ENCODE measurements around the gene FASTK.

FASTK gene

DNA sequence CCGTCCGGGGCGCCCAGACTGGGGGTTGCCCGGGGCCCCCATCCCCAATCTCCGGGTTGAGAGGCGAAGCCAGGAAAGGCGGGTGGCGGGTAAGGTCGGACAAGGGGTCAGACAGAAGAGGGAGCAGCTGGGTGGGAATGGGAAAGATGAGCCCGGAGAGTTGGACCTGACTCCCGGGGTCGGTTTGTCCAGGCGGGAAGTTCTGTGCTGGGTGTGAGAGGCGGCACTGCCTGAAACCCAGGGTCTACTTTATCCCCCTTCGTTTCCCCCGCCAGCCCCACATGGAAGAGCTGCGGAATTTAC is 20.5 kb downstream of the FASTK start:
- TF ChIP-seq, protein P1, sequence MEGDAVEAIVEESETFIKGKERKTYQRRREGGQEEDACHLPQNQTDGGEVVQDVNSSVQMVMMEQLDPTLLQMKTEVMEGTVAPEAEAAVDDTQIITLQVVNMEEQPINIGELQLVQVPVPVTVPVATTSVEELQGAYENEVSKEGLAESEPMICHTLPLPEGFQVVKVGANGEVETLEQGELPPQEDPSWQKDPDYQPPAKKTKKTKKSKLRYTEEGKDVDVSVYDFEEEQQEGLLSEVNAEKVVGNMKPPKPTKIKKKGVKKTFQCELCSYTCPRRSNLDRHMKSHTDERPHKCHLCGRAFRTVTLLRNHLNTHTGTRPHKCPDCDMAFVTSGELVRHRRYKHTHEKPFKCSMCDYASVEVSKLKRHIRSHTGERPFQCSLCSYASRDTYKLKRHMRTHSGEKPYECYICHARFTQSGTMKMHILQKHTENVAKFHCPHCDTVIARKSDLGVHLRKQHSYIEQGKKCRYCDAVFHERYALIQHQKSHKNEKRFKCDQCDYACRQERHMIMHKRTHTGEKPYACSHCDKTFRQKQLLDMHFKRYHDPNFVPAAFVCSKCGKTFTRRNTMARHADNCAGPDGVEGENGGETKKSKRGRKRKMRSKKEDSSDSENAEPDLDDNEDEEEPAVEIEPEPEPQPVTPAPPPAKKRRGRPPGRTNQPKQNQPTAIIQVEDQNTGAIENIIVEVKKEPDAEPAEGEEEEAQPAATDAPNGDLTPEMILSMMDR (IDR thresholded peaks at IDR 0.05; ENCODE audit: control insufficient read depth, extremely low read depth, insufficient read depth), result no peak
- no peak for DNase-seq (ENCODE audit: low read depth)
- peak overlapping the region; percentile 90 for H3K4me3 ChIP-seq (ENCODE audit: low read depth, low read length)

DNA sequence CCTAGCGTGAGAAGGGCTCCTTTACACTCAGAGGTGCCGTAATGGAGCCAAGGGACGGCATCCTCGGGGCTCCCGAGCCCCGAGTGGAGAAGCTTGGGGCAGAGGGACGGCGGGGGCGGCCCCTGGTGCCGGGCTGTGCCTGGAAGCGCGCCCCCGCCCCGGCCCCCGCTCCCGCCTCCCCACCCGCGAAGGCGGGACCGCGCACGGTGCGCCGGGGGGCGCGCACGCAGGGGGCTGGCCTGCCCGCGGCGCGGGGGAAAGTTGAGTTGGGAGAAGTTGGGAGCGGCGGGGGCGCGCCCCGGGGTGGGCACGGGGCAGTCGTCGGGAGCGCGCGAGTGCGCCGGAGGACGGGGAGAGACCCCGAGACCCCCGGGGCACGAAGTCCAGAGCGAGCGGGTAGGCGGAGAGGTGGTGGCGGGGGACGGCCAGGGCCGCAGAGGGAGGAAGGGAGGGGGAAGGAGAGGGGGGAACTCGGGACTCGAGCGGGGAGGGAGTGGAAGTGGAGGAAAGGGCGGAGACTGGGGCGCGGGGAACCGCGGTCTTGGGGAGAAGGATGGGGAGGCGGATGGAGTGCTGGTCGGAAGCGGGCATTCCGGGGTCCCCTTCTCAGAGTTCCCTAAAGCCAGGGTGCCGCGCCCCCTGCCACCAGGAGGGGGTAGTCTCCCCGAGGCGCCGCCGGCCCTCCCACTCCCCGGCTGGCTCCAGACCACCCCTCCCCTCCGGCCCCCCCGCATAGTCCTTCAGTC is 21.1 kb downstream of the FASTK start, which contains the start of gene SLC4A2:
Gene SLC4A2, plus strand, starts transcription at position 223 of the 746 bp plus-strand sequence. CDS start 2,399 bp downstream, outside the sequence.
- peak within 1 kb of the TSS; percentile 90 for H3K4me3 ChIP-seq (ENCODE audit: low read depth, low read length)
- DNase-seq (ENCODE audit: low read depth), result no peak
- TF ChIP-seq, protein P1 (IDR thresholded peaks at IDR 0.05; ENCODE audit: control insufficient read depth, extremely low read depth, insufficient read depth), result peak; percentile 29; the same call in 1 of the 2 replicates

DNA sequence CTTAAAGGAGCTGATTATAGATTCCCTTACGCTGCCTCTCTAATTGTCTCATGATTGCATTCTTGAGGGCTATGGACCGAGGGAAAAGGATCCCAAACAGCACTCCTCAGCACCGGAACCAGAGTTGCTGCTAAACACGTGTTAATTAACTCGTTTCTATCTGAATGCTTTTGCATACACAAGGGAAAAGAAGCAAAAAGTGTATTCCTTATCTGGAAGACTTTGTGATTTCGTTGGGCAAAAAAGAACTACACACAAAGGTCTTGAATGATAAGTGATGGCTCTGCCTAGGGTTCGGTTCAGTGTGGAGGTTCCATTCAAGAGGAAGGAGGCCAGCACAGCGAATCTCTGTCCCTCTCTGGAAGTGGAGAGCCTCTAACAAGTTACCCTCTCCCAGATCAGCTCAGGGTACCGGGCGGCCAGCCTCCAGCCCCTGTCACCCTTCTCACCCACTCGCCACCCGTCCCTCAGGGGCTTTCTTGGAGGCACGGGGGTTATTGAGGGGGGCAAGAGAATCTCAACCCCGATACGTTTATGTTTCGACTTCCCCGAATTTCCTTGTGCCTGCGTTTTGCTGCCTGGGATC is 21.7 kb downstream of the FASTK start:
- DNase-seq (ENCODE audit: low read depth), result no peak
- TF ChIP-seq, protein P1 (IDR thresholded peaks at IDR 0.05; ENCODE audit: control insufficient read depth, extremely low read depth, insufficient read depth), result no peak
- peak overlapping the region; percentile 90 for H3K4me3 ChIP-seq (ENCODE audit: low read depth, low read length)

DNA sequence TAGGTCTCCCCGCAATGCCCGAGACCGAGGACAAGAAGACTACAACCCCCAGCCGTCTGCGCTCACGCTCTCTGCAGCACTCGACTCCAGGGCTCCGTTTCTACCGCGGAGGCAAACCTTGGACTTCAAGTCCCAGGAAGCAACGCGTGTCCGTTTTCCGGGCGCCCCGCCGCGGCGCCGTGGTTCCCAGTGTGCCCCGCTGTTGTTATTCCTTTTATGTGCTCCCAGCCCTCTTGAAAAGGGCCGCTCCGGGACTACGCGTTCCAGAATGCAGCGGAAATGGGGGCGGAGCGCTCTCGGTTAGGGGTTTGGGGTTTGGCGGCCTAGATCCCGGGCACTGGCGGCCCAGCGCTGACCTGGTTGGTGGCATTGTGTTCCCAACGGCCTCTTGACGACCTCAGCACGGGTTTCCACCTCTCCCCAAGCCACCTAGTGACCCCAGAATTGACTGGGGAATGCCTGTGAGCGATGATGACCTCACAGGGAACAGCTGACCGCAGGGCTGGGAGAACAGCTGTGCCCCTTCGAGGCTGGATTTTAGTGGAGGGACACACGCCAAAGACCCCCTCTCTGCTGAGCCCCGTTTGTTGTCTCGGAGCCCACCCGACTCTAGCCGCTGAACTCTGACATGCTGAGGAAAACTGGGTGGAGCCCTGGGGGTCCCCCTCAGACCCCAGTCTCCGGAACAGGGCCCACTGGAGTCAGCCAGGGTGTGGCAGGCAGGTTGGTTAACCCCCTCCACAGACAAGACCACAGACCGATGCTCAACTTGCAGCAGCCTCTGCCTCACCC is 22.4 kb downstream of the FASTK start:
- peak overlapping the region; percentile 90 for H3K4me3 ChIP-seq (ENCODE audit: low read depth, low read length)
- TF ChIP-seq, protein P1 (IDR thresholded peaks at IDR 0.05; ENCODE audit: control insufficient read depth, extremely low read depth, insufficient read depth), result no peak
- peak; percentile 100 for DNase-seq (ENCODE audit: low read depth)

DNA sequence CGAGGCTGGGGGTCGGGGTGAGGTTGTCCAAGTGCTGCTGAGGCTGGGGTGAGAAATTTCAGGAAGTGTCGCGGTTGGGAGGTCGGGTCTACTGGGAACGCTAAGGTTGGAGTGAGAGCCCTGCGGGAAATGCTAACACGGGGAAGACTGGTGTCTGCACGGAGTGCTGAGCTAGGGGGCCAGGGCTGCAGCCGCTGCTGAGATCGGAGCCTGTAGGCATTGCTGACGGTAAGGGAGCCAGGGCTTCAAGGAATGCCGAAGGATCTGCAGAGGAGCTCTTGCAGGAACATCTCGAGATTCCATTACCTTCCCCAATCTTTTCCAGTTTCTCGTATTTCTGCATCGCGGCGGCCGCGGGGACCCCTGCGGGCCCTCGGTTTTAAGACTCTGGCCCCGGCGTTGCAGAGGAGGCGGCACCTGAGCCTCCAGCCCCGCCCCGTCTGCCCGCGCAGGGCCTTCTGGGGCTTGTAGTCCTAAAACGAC is 23.1 kb downstream of the FASTK start, which contains the start of gene CDK5:
Gene CDK5, minus strand, starts transcription at position 392 of the 483 bp plus-strand sequence. Its CDS starts 49 bp downstream, at position 343.
- TF ChIP-seq, protein P1 (IDR thresholded peaks at IDR 0.05; ENCODE audit: control insufficient read depth, extremely low read depth, insufficient read depth), result no peak

DNA sequence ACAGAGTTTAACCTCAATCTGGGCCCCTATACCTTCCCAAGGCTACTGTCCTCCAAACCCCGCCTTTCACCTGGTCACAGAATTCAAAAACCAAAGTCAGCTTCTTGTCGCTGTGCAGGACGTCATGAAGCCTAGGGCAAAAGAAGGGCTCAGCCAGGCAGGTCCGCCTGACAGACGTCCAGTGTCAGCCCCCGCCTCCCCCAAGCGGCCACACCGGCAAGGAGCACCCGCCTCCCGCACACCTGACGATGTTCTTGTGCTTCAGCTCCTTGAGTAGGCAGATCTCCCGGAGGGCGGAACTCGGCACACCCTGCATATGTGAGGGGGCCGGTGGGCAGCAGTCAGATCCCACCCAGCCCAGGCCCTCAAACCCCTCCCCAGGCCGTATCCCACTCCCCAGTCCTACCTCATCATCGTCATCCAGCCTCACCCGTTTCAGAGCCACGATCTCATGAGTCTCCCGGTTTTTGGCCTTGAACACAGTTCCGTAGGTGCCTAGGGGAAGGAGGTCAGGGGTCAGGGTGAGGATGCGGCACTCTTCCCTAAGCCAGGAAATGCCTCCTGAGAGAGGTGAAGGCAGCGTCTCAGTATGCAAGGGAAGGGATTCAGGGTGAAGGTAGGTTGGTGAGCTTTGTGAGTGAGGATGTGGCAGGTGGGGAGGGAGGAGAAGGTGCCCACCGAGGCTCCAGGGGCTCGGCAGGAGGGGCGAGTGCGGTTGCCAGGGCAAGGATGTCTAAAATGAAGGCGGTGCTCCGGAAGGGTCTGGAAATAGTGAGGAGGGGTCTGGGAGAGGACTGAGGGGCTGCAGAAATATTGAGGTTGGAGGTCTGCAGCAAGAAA is 23.7 kb downstream of the FASTK start:
- no peak for DNase-seq (ENCODE audit: low read depth)
- peak overlapping the region; percentile 90 for H3K4me3 ChIP-seq (ENCODE audit: low read depth, low read length)
- TF ChIP-seq, protein P1 (IDR thresholded peaks at IDR 0.05; ENCODE audit: control insufficient read depth, extremely low read depth, insufficient read depth), result no peak

More for the DNA sequence above, 23.1 kb downstream of the FASTK start, which contains the start of gene CDK5:
- no peak for DNase-seq (ENCODE audit: low read depth)
- peak within 1 kb of the TSS; percentile 90 for H3K4me3 ChIP-seq (ENCODE audit: low read depth, low read length)
